ENCODE data around the gene ARL17B.
"Not testable (repeated sequence)": the region's sequence is repeated elsewhere in the genome, so short reads cannot be mapped to it uniquely, and the experiment has no call there.

The ARL17B gene

GRCh38 chr17:46361755-46362154 lies at the start of gene ARL17B:
TSS of gene ARL17B (minus strand) at chr17:46361766. CDS start at chr17:46358397, 3,369 bp downstream.
- not testable (repeated sequence) for DNase-seq (ENCODE audit: low read depth in 2 of 2)

GRCh38 chr17:46409864-46410263 lies 48.3 kb upstream of the ARL17B start:
- DNase-seq (ENCODE audit: low read depth in 2 of 2), result not testable (repeated sequence)

GRCh38 chr17:46407155-46407554 lies 45.6 kb upstream of the ARL17B start:
- not testable (repeated sequence) for DNase-seq (ENCODE audit: low read depth in 2 of 2)

GRCh38 chr17:46401033-46401787 lies 39.6 kb upstream of the ARL17B start:
- not testable (repeated sequence) for DNase-seq (ENCODE audit: low read depth in 2 of 2)

GRCh38 chr17:46400543-46400942 lies 39.0 kb upstream of the ARL17B start:
- DNase-seq (ENCODE audit: low read depth in 2 of 2), result not testable (repeated sequence)

- DNase-seq (ENCODE audit: low read depth in 2 of 2), result not testable (repeated sequence)
These were observed 38.4 kb upstream of the ARL17B start for GRCh38 chr17:46399993-46400392.

- DNase-seq (ENCODE audit: low read depth in 2 of 2), result not testable (repeated sequence)
These were observed 34.7 kb upstream of the ARL17B start for GRCh38 chr17:46396292-46396691.

GRCh38 chr17:46393702-46394101 lies 32.1 kb upstream of the ARL17B start:
- not testable (repeated sequence) for DNase-seq (ENCODE audit: low read depth in 2 of 2)

- not testable (repeated sequence) for DNase-seq (ENCODE audit: low read depth in 2 of 2)
These were observed 23.9 kb upstream of the ARL17B start for GRCh38 chr17:46385491-46385890.

- DNase-seq (ENCODE audit: low read depth in 2 of 2), result not testable (repeated sequence)
These were observed 21.6 kb upstream of the ARL17B start for GRCh38 chr17:46383118-46383517.

- DNase-seq (ENCODE audit: low read depth in 2 of 2), result not testable (repeated sequence)
These were observed 11.9 kb upstream of the ARL17B start for GRCh38 chr17:46373418-46373817.

- DNase-seq (ENCODE audit: low read depth in 2 of 2), result not testable (repeated sequence)
These were observed 11.0 kb upstream of the ARL17B start for GRCh38 chr17:46372236-46373229.

- DNase-seq (ENCODE audit: low read depth in 2 of 2), result not testable (repeated sequence)
These were observed 6.0 kb upstream of the ARL17B start for GRCh38 chr17:46367520-46367919.

- not testable (repeated sequence) for DNase-seq (ENCODE audit: low read depth in 2 of 2)
These were observed 326 bp downstream of the ARL17B start for GRCh38 chr17:46361145-46361735.

- not testable (repeated sequence) for DNase-seq (ENCODE audit: low read depth in 2 of 2)
These were observed 7.7 kb downstream of the ARL17B start for GRCh38 chr17:46353856-46354255.

- DNase-seq (ENCODE audit: low read depth in 2 of 2), result not testable (repeated sequence)
These were observed 12.5 kb downstream of the ARL17B start for GRCh38 chr17:46349060-46349459.

GRCh38 chr17:46348345-46348744 lies 13.2 kb downstream of the ARL17B start:
- not testable (repeated sequence) for DNase-seq (ENCODE audit: low read depth in 2 of 2)

GRCh38 chr17:46342131-46342530 lies 19.4 kb downstream of the ARL17B start:
- not testable (repeated sequence) for DNase-seq (ENCODE audit: low read depth in 2 of 2)

- DNase-seq (ENCODE audit: low read depth in 2 of 2), result not testable (repeated sequence)
These were observed 20.3 kb downstream of the ARL17B start for GRCh38 chr17:46341220-46341619.

GRCh38 chr17:46294831-46295230 lies 66.7 kb downstream of the ARL17B start, which contains the start of gene LRRC37A:
TSS of gene LRRC37A (plus strand) at chr17:46295131. CDS start at chr17:46295134, 3 bp downstream.
- not testable (repeated sequence) for DNase-seq (ENCODE audit: low read depth in 2 of 2)

GRCh38 chr17:46291618-46292017 lies 69.9 kb downstream of the ARL17B start:
- not testable (repeated sequence) for DNase-seq (ENCODE audit: low read depth in 2 of 2)
